AG04449 (cell line): ENCODE results near the gene SKIC8.

Experiments used
- CTCF ChIA-PET: fragments of 350-600 bp; formaldehyde crosslinking; extraction: SDS; loops from one replicate; lab custom pipeline; 2021; ENCODE audit warnings: antibody characterized with exemption; lab: Yijun Ruan, JAX
- POLR2A ChIA-PET: fragments of 400-600, 350-600 bp; formaldehyde crosslinking; extraction: SDS; loops from one replicate; lab custom pipeline; 2020; ENCODE audit warnings: antibody characterized with exemption, inconsistent platforms; lab: Yijun Ruan, JAX
- DNase-seq: peaks from one replicate; pipeline ENCODE4 v3.0.0-alpha.2; 2010; ENCODE audit warnings: low read depth, low spot score
- H3K4me3 ChIP-seq: 2 replicates; pipeline ENCODE4 v1.5.1; 2011; ENCODE audit warnings: low read depth, mild to moderate bottlenecking, control low read depth, low read length
- TF ChIP-seq, protein P1 (sequence below): IDR thresholded peaks from one replicate; pipeline ENCODE4 v1.5.1; 2011; ENCODE audit warnings: mild to moderate bottlenecking, moderate library complexity, low read length, control low read depth, inconsistent platforms; ENCODE audit not compliant: insufficient read depth; ENCODE audit errors: missing control alignments

SKIC8 gene

DNA sequence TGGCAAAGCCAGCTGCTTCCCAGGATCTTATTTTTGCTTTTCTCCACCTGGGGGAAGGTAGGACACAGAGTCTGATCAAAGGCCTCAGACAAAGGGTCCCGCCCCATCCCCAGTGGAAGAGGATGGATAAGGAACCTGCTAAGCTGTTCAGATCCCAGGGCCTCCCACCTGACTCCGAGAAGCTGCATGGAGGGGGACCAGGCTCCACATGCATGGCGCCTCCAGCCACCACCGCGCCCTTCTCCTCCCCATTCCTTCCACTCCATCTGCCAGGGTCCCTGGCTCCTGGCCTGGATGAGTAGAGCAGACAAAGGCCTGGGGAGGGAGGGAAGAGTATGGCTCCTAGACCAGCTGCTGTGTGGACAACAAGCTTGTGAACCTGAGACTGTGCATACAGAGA, 20.8 kb upstream of the SKIC8 start:
- POLR2A ChIA-PET, result no interaction called here
- H3K4me3 ChIP-seq, result no peak overlapping the region
- no peak for DNase-seq
- CTCF ChIA-PET, result interaction anchor here (3.2 to 7.4 kb wide), 3 partner anchors 11 to 102 kb away, joined by 13 to 76 read pairs (median 16); no protein-coding TSS in a partner anchor
- TF ChIP-seq, protein P1, sequence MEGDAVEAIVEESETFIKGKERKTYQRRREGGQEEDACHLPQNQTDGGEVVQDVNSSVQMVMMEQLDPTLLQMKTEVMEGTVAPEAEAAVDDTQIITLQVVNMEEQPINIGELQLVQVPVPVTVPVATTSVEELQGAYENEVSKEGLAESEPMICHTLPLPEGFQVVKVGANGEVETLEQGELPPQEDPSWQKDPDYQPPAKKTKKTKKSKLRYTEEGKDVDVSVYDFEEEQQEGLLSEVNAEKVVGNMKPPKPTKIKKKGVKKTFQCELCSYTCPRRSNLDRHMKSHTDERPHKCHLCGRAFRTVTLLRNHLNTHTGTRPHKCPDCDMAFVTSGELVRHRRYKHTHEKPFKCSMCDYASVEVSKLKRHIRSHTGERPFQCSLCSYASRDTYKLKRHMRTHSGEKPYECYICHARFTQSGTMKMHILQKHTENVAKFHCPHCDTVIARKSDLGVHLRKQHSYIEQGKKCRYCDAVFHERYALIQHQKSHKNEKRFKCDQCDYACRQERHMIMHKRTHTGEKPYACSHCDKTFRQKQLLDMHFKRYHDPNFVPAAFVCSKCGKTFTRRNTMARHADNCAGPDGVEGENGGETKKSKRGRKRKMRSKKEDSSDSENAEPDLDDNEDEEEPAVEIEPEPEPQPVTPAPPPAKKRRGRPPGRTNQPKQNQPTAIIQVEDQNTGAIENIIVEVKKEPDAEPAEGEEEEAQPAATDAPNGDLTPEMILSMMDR, result no peak

DNA sequence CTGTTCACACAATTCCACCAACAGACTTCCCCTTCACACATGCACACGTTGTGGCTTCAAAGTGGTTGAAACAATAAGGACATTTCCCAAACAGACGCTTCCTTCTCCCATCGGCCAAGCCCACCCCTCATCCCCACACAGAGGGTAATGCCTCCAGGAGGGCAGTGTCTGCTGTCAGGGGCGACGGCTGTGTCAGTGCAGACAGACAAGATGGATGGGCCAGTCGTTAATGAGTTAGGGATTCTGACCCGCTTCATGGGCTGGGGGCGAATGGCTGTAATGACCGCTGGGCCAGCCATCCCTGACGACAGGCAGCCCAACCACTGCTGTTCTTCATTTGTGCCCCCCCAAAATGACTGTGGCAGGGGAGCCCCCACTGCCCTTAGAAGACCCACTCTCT, 20.2 kb upstream of the SKIC8 start:
- no peak overlapping the region for H3K4me3 ChIP-seq
- ChIA-PET POLR2A (no interaction called here), CTCF (interaction anchor here (1.9 to 18.6 kb wide), 3 partner anchors 11 to 103 kb away, joined by 5 to 714 read pairs (median 16); no protein-coding TSS in a partner anchor)
- no peak for DNase-seq
- TF ChIP-seq, protein P1, result no peak

DNA sequence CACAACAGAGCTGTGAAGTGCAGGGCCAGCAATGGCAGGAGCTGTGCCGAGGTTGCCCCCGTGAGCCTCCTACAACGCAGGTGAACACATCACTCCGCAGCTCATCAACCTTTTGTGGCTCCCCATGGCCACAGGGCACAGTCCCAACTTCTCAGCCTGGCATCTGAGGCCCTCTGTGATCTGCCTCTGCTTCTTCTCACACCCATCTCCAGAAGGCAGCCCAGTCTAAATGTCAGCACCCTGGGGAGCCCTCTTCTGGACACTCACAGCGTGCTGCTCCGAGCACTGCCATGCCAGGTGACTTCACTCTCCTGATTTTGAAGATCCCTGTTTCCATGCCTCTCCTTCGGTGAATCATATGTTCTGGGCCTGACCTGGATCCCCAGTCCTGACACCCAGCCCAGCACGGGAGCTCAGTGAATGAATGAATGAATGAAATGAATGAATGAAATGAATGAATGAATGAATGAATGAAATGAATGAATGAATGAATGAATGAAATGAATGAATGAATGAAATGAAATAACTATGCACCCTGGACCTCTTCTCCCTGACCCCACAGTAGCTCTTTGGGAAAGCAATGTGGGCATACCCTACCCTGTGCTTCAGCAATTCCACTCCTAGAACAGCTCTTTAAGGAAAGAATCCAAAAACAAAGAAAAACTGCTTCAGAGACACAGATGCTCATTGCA, 17.9 kb upstream of the SKIC8 start:
- no peak overlapping the region for H3K4me3 ChIP-seq
- no peak for DNase-seq
- ChIA-PET CTCF (interaction anchor here (1.3 to 18.6 kb wide), 4 partner anchors 9 to 204 kb away, joined by 3 to 714 read pairs (median 10); no protein-coding TSS in a partner anchor), POLR2A (no interaction called here)
- TF ChIP-seq, protein P1, result no peak

DNA sequence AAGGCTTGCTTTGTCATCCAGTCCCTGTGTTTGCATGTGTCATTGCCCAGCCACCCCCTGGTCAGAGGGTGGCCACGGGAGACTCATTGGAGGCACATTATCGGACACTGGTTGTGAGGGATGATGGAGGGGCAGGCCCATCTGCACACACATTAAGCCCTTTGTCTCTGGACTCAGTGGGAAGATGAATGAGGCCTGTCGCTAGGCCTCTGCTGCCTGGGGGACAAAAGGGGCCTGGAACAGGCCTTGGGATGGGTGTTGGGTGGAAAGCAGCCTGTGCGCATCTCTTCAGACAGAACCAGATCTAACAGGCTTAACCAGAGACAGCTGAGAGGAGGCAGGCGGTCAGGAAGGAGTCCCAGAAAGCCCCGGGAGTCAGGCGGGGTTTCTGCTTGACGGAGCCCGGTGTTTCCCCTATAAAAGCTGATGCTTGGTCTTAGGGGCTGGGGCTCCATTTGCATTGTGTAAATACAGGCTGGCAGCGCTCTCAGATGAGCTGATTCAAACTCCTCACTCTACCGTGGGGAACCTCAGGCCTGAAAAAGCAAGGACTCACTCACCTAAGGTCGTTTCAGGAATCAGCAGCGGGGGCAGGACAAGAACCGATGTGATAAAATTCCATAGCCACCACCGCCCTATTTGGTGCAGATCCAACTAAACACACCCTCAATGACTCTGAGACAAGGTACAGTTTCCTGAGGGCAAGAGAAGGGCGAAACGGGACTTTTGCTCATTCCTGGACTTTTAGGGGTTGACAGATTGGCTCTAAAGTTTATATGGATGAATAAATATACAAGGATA, 17.1 kb upstream of the SKIC8 start:
- CTCF ChIA-PET, result interaction anchor here (1.3 to 18.6 kb wide), 4 partner anchors 9 to 203 kb away, joined by 3 to 714 read pairs (median 10); no protein-coding TSS in a partner anchor
- POLR2A ChIA-PET, result no interaction called here

DNA sequence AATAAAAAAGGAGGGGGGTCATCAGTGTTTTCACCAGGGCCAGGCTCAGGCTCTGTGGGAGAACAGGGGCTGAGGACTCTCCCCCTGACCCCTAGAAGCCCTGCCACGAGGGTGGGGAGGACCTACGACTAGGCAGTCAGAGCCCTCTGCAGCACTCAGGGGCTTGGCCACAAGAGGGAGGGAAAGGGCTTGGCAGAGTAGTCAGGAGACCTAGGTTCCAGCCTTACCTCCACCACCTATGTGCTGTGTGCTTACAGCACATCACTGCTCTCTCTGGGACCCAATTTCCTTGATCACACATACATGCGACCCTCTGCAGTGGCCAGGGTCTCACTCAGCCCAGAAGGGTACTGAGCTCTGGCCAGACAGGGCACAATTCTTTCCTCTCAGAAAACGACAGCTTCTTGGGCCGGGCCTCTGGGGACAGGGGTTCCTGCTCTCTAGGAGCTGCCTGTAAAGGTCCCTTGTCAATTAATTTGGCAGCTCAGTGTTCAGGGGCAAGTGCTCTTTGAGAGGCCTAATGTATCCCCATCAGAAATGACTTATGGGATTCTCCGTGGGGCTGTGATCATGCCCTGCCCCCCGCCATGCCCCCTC, 16.4 kb upstream of the SKIC8 start:
- TF ChIP-seq, protein P1, result peak; percentile 55
- DNase-seq, result no peak
- POLR2A ChIA-PET, result no interaction called here
- CTCF ChIA-PET, result interaction anchor here (0.7 to 18.6 kb wide), 4 partner anchors 8 to 102 kb away, joined by 3 to 714 read pairs (median 10); no protein-coding TSS in a partner anchor
- H3K4me3 ChIP-seq, result no peak overlapping the region

More for the DNA sequence above, 17.1 kb upstream of the SKIC8 start:
- TF ChIP-seq, protein P1, result no peak
- no peak for DNase-seq
- H3K4me3 ChIP-seq, result no peak overlapping the region
